GM21360 (cell line): ENCODE results near the gene OPN4.

ENCODE experiments used
- ATAC-seq: cut with Tn5 transposase; IDR thresholded peaks from one replicate; pipeline ENCODE4 v1.9.1; 2021; ENCODE audit warnings: mild to moderate bottlenecking, moderate library complexity; ENCODE audit not compliant: unreplicated experiment

The OPN4 gene

GRCh38 chr10:86698207-86698940, 44.0 kb downstream of the OPN4 start:
- ATAC-seq = no peak

GRCh38 chr10:86699125-86699524, 44.8 kb downstream of the OPN4 start:
- no peak for ATAC-seq

GRCh38 chr10:86699541-86699940, 45.2 kb downstream of the OPN4 start:
- ATAC-seq = no peak

- no peak for ATAC-seq
Measured at GRCh38 chr10:86699991-86700840, 45.9 kb downstream of the OPN4 start.

GRCh38 chr10:86700851-86701617, 46.7 kb downstream of the OPN4 start:
- no peak for ATAC-seq

- ATAC-seq = no peak
Measured at GRCh38 chr10:86703176-86703575, 48.8 kb downstream of the OPN4 start.

- no peak for ATAC-seq
Measured at GRCh38 chr10:86705139-86705538, 50.8 kb downstream of the OPN4 start.

- ATAC-seq = no peak
Measured at GRCh38 chr10:86705905-86706304, 51.6 kb downstream of the OPN4 start.

- no peak for ATAC-seq
Measured at GRCh38 chr10:86706401-86706841, 52.1 kb downstream of the OPN4 start.

GRCh38 chr10:86706977-86707376, 52.6 kb downstream of the OPN4 start:
- no peak for ATAC-seq

GRCh38 chr10:86707505-86707904, 53.2 kb downstream of the OPN4 start:
- no peak for ATAC-seq

GRCh38 chr10:86708068-86708782, 53.9 kb downstream of the OPN4 start:
- no peak for ATAC-seq

- no peak for ATAC-seq
Measured at GRCh38 chr10:86708783-86709380, 54.5 kb downstream of the OPN4 start.

GRCh38 chr10:86709396-86710185, 55.2 kb downstream of the OPN4 start:
- no peak for ATAC-seq

GRCh38 chr10:86710987-86711512, 56.7 kb downstream of the OPN4 start:
- peak; percentile 78 for ATAC-seq

GRCh38 chr10:86711513-86712316, 57.4 kb downstream of the OPN4 start:
- peak; percentile 36 for ATAC-seq

- ATAC-seq = peak; percentile 31
Measured at GRCh38 chr10:86712317-86712707, 58.0 kb downstream of the OPN4 start.

- no peak for ATAC-seq
Measured at GRCh38 chr10:86715156-86715795, 60.9 kb downstream of the OPN4 start.
